RKO (cell line): ENCODE data around the gene SLC30A2.

Experiments
- DNase-seq: peaks from one replicate; pipeline ENCODE4 v3.0.0-alpha.2; 2016; ENCODE audit warnings: low spot score

SLC30A2 gene

GRCh38 chr1:26038904-26039303 lies 7.0 kb downstream of the SLC30A2 start:
- DNase-seq: no peak

GRCh38 chr1:26038477-26038876 lies 7.4 kb downstream of the SLC30A2 start:
- DNase-seq: no peak

- DNase-seq: no peak
Measured at GRCh38 chr1:26037904-26038303, 8.0 kb downstream of the SLC30A2 start.

GRCh38 chr1:26036756-26037281 lies 9.1 kb downstream of the SLC30A2 start:
- no peak for DNase-seq

GRCh38 chr1:26035959-26036755 lies 9.8 kb downstream of the SLC30A2 start:
- peak; percentile 75 for DNase-seq

GRCh38 chr1:26035203-26035958 lies 10.5 kb downstream of the SLC30A2 start:
- peak; percentile 92 for DNase-seq

- DNase-seq: no peak
Measured at GRCh38 chr1:26034504-26035202, 11.3 kb downstream of the SLC30A2 start.

- no peak for DNase-seq
Measured at GRCh38 chr1:26032656-26033357, 13.1 kb downstream of the SLC30A2 start.

GRCh38 chr1:26031611-26032220 lies 14.2 kb downstream of the SLC30A2 start:
- no peak for DNase-seq

GRCh38 chr1:26031196-26031595 lies 14.7 kb downstream of the SLC30A2 start:
- DNase-seq: no peak

- no peak for DNase-seq
Measured at GRCh38 chr1:26029864-26030481, 15.9 kb downstream of the SLC30A2 start.

- no peak for DNase-seq
Measured at GRCh38 chr1:26029054-26029863, 16.7 kb downstream of the SLC30A2 start.

GRCh38 chr1:26028490-26028980 lies 17.4 kb downstream of the SLC30A2 start:
- no peak for DNase-seq

- peak; percentile 20 for DNase-seq
Measured at GRCh38 chr1:26027716-26028489, 18.0 kb downstream of the SLC30A2 start.

GRCh38 chr1:26025517-26025916 lies 20.4 kb downstream of the SLC30A2 start:
- no peak for DNase-seq

GRCh38 chr1:26025060-26025459 lies 20.9 kb downstream of the SLC30A2 start:
- no peak for DNase-seq

- no peak for DNase-seq
Measured at GRCh38 chr1:26023826-26024225, 22.1 kb downstream of the SLC30A2 start.

GRCh38 chr1:26023009-26023408 lies 22.9 kb downstream of the SLC30A2 start:
- no peak for DNase-seq

GRCh38 chr1:26022404-26022779 lies 23.5 kb downstream of the SLC30A2 start:
- DNase-seq: no peak
